SK-N-SH (cell line): ENCODE measurements around the gene RHOJ. TPM values are rescaled to one million over a fixed set of nuclear protein-coding genes. Genes with fewer than 3 reads are reported as not detected.

Experiments
- CTCF ChIA-PET: fragments of 300-600, 350-600 bp; formaldehyde crosslinking; extraction: SDS; loops from one replicate; lab custom pipeline; 2021; lab: Yijun Ruan, JAX
- POLR2A ChIA-PET: fragments of 350-600 bp; sonication (Branson Sonifier 250); formaldehyde crosslinking; extraction: SDS; loops from one replicate; lab custom pipeline; 2020; ENCODE audit warnings: antibody characterized with exemption, inconsistent platforms; lab: Yijun Ruan, JAX
- DNase-seq: peaks from one replicate; pipeline ENCODE4 v3.0.0; 2012
- H2AFZ ChIP-seq: fragments of 200-600 bp; sonication (generic); 2 replicates; pipeline ENCODE4 v1.8.1; 2016; ENCODE audit warnings: antibody characterized with exemption, mild to moderate bottlenecking, low read depth
- H3F3A ChIP-seq: fragments of 200-600 bp; sonication (generic); replicated peaks from 2 replicates; pipeline ENCODE3; 2016; ENCODE audit warnings: antibody characterized with exemption, mild to moderate bottlenecking; ENCODE audit not compliant: insufficient read depth
- H3K27ac ChIP-seq, 2 experiments: fragments of 200-500 bp in 1 of 2; fragments of 200-600 bp in 1 of 2; sonication (Bioruptor generic) in 1 of 2; sonication (generic), shearing (Covaris generic) in 1 of 2; 2 replicates each; pipeline versions ENCODE4 v1.5.1 to v1.6.1; 2014 to 2016; ENCODE audit warnings: low read depth in 2 of 2, inconsistent platforms in 1 of 2, low read length in 1 of 2, mild to moderate bottlenecking in 1 of 2, mixed read lengths in 1 of 2
- H3K27me3 ChIP-seq: fragments of 200-600 bp; sonication (generic), shearing (Covaris generic); 2 replicates; pipeline ENCODE4 v1.6.1; 2016; ENCODE audit warnings: mixed run types; ENCODE audit not compliant: insufficient read depth
- H3K36me3 ChIP-seq, 2 experiments: fragments of 200-500 bp in 1 of 2; fragments of 200-600 bp in 1 of 2; sonication (Bioruptor generic) in 1 of 2; sonication (generic) in 1 of 2; replicated peaks in 1 of 2; 2 replicates each; pipeline versions ENCODE3 to v1.5.1; 2014 to 2016; ENCODE audit warnings: low read length in 1 of 2, mild to moderate bottlenecking in 1 of 2; ENCODE audit not compliant: insufficient read depth in 2 of 2, control insufficient read depth in 1 of 2
- H3K4me1 ChIP-seq, 2 experiments: fragments of 200-500 bp in 1 of 2; fragments of 200-600 bp in 1 of 2; sonication (Bioruptor generic) in 1 of 2; sonication (generic), shearing (Covaris generic) in 1 of 2; 2 replicates each; pipeline versions ENCODE4 v1.5.1 to v1.6.1; 2014 to 2016; ENCODE audit warnings: low read depth in 1 of 2, low read length in 1 of 2, mixed run types in 1 of 2; ENCODE audit not compliant: insufficient read depth in 2 of 2, control insufficient read depth in 1 of 2
- H3K4me2 ChIP-seq: fragments of 200-600 bp; sonication (generic), shearing (Covaris generic); 2 replicates; pipeline ENCODE4 v1.6.1; 2017; ENCODE audit warnings: mixed run types
- H3K4me3 ChIP-seq, 2 experiments: fragments of 200-500 bp in 1 of 2; fragments of 200-600 bp in 1 of 2; sonication (Bioruptor generic) in 1 of 2; sonication (generic), shearing (Covaris generic) in 1 of 2; 2 replicates each; pipeline versions ENCODE4 v1.5.1 to v1.8.1; 2014 to 2016; ENCODE audit warnings: low read depth in 2 of 2, inconsistent platforms in 1 of 2, low read length in 1 of 2, mild to moderate bottlenecking in 1 of 2, mixed read lengths in 1 of 2, moderate library complexity in 1 of 2
- H3K79me2 ChIP-seq: fragments of 200-600 bp; sonication (generic); 2 replicates; pipeline ENCODE4 v1.8.1; 2017; ENCODE audit warnings: mild to moderate bottlenecking; ENCODE audit not compliant: insufficient read depth
- H3K9ac ChIP-seq: fragments of 200-600 bp; sonication (generic); 2 replicates; pipeline ENCODE4 v1.6.1; 2017; ENCODE audit warnings: mixed run types
- H3K9me2 ChIP-seq: fragments of 200-600 bp; sonication (generic); 2 replicates; pipeline ENCODE4 v1.6.1; 2017; ENCODE audit warnings: mixed run types
- H3K9me3 ChIP-seq: fragments of 200-600 bp; sonication (generic); 2 replicates; pipeline ENCODE4 v1.6.1; 2017; ENCODE audit warnings: mixed run types, mild to moderate bottlenecking, moderate library complexity
- H4K20me1 ChIP-seq: fragments of 200-600 bp; sonication (generic); 2 replicates; pipeline ENCODE4 v1.6.1; 2017; ENCODE audit warnings: mild to moderate bottlenecking, mixed run types; ENCODE audit not compliant: insufficient read depth
- CHD2 ChIP-seq: fragments of 150-350 bp; IDR thresholded peaks from 2 replicates; pipeline ENCODE4 v1.6.1; 2018; ENCODE audit warnings: low read length; ENCODE audit not compliant: partially characterized antibody
- EP300 ChIP-seq, 2 experiments: IDR thresholded peaks; 2 replicates each; pipeline versions ENCODE4 v1.4.0 to v1.6.1; 2012; ENCODE audit warnings: borderline replicate concordance in 1 of 2, low read depth in 1 of 2, low read length in 1 of 2
- FOSL2 ChIP-seq: IDR thresholded peaks from 2 replicates; pipeline ENCODE4 v1.4.0; 2012; ENCODE audit warnings: low read depth, mild to moderate bottlenecking, moderate library complexity, borderline replicate concordance
- GABPA ChIP-seq: IDR thresholded peaks from 2 replicates; pipeline ENCODE4 v1.4.0; 2012; ENCODE audit warnings: low read depth, mild to moderate bottlenecking
- JUND ChIP-seq: IDR thresholded peaks from 2 replicates; pipeline ENCODE4 v1.4.0; 2012
- MAX ChIP-seq: IDR thresholded peaks from 2 replicates; pipeline ENCODE4 v1.4.0; 2012; ENCODE audit warnings: low read depth
- MEF2A ChIP-seq: IDR thresholded peaks from 2 replicates; pipeline ENCODE4 v1.4.0; 2012; ENCODE audit warnings: low read depth, borderline replicate concordance
- NFIC ChIP-seq: IDR thresholded peaks from 2 replicates; pipeline ENCODE4 v1.4.0; 2012; ENCODE audit warnings: borderline replicate concordance
- POLR2AphosphoS5 ChIP-seq: IDR thresholded peaks from 2 replicates; pipeline ENCODE4 v1.6.1; 2012; ENCODE audit warnings: low read depth, low read length
- RAD21 ChIP-seq: IDR thresholded peaks from 2 replicates; pipeline ENCODE4 v1.6.1; 2012; ENCODE audit warnings: mild to moderate bottlenecking, low read length
- RCOR1 ChIP-seq: fragments of 150-350 bp; IDR thresholded peaks from 2 replicates; pipeline ENCODE4 v1.6.1; 2017; ENCODE audit warnings: antibody characterized with exemption, low read length
- RXRA ChIP-seq: IDR thresholded peaks from 2 replicates; pipeline ENCODE4 v1.4.0; 2012; ENCODE audit warnings: low read depth, mild to moderate bottlenecking, borderline replicate concordance
- SIN3A ChIP-seq: IDR thresholded peaks from 2 replicates; pipeline ENCODE4 v1.6.1; 2012; ENCODE audit warnings: low read depth, mild to moderate bottlenecking, low read length, moderate library complexity, borderline replicate concordance
- TCF12 ChIP-seq: IDR thresholded peaks from 2 replicates; pipeline ENCODE4 v1.4.0; 2012
- YY1 ChIP-seq: IDR thresholded peaks from 2 replicates; pipeline ENCODE4 v1.4.0; 2012; ENCODE audit warnings: low read depth, mild to moderate bottlenecking
- ZBTB33 ChIP-seq: IDR thresholded peaks from 2 replicates; pipeline ENCODE4 v1.4.0; 2012; ENCODE audit warnings: low read depth, borderline replicate concordance
- WGBS: methylation state at CpG from one replicate; pipeline ENCODE4 v1.1.6; 2017; ENCODE audit warnings: low lambda C conversion rate; 5-methylcytosine and 5-hydroxymethylcytosine counted together
- polyA plus RNA-seq, 3 experiments: library from polyadenylated mRNA; depleted of rRNA; stranded (reverse); fragments of >200 nt; gene quantifications; 2 replicates each; pipeline ENCODE4 v1.2.3, GENCODE V29; 2012
- TF ChIP-seq, protein P1 (sequence below): IDR thresholded peaks from 2 replicates; pipeline ENCODE4; 2012
- TF ChIP-seq, protein P2 (sequence below): fragments of 150-350 bp; IDR thresholded peaks from 2 replicates; pipeline ENCODE4 v1.6.1; 2017; ENCODE audit warnings: antibody characterized with exemption, low read length, low read depth, borderline replicate concordance
- TF ChIP-seq, protein P3 (sequence below): fragments of 150-350 bp; IDR thresholded peaks from 2 replicates; pipeline ENCODE4 v1.6.1; 2016; ENCODE audit warnings: mild to moderate bottlenecking, low read depth, low read length

Gene RHOJ
- polyA plus RNA-seq, 1 of the 3 experiments (the other 2 are of a cell fraction): 12.1 TPM

DNA sequence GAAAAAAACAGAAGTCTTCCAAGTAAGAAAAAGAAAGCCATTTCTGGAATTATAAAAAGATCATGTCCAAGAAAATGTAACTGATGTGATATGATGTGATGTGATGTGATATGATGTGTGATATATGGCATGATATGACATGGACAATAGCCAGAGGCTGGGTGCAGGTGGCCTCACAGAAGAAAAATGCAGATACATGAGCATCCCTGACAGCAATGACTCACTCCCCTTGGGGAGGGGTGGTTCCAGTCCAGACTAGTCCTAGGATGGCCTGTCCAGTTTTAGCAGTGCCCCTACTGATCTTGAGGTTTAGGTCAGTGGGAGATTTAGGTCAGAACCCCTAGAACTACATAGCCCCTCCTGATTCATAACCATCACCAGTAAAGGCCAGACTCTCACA lies 3.5 kb upstream of the RHOJ start:
- H2AFZ ChIP-seq: no peak overlapping the region
- no peaks in the 10 kb centered on the region for H3K9me3 ChIP-seq
- peaks cover 19% of the 10 kb centered on the region for H3F3A ChIP-seq
- peaks cover 3 to 5% of the 10 kb centered on the region in 2 experiments; a peak in 2 of 4 replicates for H3K4me1 ChIP-seq
- H3K36me3 ChIP-seq: no peaks in the 10 kb centered on the region
- H3K27ac ChIP-seq: no peak overlapping the region
- H3K4me3 ChIP-seq: no peak overlapping the region
- no peak overlapping the region for H3K4me2 ChIP-seq
- no peak overlapping the region for H3K9ac ChIP-seq
- ChIA-PET POLR2A (no interaction called here), CTCF (no interaction called here)
- no peak for DNase-seq
- H3K27me3 ChIP-seq: no peaks in the 10 kb centered on the region
- H3K9me2 ChIP-seq: no peaks in the 10 kb centered on the region
- no peak for TF ChIP-seq YY1
- peak; percentile 65; the same call in 1 of the 2 replicates for TF ChIP-seq FOSL2
- peak; percentile 75 for TF ChIP-seq TCF12
- TF ChIP-seq RCOR1: no peak
- TF ChIP-seq NFIC: peak; percentile 15; the same call in 1 of the 2 replicates
- TF ChIP-seq ZBTB33: no peak
- peak; percentile 66 for TF ChIP-seq JUND
- TF ChIP-seq, protein P1, sequence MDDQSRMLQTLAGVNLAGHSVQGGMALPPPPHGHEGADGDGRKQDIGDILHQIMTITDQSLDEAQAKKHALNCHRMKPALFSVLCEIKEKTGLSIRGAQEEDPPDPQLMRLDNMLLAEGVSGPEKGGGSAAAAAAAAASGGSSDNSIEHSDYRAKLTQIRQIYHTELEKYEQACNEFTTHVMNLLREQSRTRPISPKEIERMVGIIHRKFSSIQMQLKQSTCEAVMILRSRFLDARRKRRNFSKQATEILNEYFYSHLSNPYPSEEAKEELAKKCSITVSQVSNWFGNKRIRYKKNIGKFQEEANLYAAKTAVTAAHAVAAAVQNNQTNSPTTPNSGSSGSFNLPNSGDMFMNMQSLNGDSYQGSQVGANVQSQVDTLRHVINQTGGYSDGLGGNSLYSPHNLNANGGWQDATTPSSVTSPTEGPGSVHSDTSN: peak; percentile 82
- no peaks in the 10 kb centered on the region for H4K20me1 ChIP-seq
- 0 out of 2 replicates have a peak, but pooled peaks cover 3% of the 10 kb centered on the region for H3K79me2 ChIP-seq

- no peak overlapping the region for H3K4me3 ChIP-seq
- ChIA-PET CTCF (no interaction called here), POLR2A (no interaction called here)
- H2AFZ ChIP-seq: no peak overlapping the region
- TF ChIP-seq CHD2: no peak
- no peak for TF ChIP-seq RAD21
- TF ChIP-seq POLR2AphosphoS5: no peak
- TF ChIP-seq NFIC: no peak
- TF ChIP-seq RXRA: no peak
- no peak for TF ChIP-seq MEF2A
- TF ChIP-seq FOSL2: no peak
- TF ChIP-seq EP300 (IDR thresholded peaks at IDR 0.05; ENCODE audit: borderline replicate concordance in 1 of 2, low read depth in 1 of 2, low read length in 1 of 2): no peak
- no peak for TF ChIP-seq JUND
- TF ChIP-seq, protein P1: no peak
- TF ChIP-seq, protein P2, sequence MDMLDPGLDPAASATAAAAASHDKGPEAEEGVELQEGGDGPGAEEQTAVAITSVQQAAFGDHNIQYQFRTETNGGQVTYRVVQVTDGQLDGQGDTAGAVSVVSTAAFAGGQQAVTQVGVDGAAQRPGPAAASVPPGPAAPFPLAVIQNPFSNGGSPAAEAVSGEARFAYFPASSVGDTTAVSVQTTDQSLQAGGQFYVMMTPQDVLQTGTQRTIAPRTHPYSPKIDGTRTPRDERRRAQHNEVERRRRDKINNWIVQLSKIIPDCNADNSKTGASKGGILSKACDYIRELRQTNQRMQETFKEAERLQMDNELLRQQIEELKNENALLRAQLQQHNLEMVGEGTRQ: no peak
- TF ChIP-seq SIN3A: no peak
- TF ChIP-seq RCOR1: no peak
- no peak for TF ChIP-seq MAX
- no peak for TF ChIP-seq GABPA
- TF ChIP-seq ZBTB33: no peak
- TF ChIP-seq, protein P3, sequence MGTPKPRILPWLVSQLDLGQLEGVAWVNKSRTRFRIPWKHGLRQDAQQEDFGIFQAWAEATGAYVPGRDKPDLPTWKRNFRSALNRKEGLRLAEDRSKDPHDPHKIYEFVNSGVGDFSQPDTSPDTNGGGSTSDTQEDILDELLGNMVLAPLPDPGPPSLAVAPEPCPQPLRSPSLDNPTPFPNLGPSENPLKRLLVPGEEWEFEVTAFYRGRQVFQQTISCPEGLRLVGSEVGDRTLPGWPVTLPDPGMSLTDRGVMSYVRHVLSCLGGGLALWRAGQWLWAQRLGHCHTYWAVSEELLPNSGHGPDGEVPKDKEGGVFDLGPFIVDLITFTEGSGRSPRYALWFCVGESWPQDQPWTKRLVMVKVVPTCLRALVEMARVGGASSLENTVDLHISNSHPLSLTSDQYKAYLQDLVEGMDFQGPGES: no peak
- no peaks in the 10 kb centered on the region for H3K27me3 ChIP-seq
- peaks cover 23% of the 10 kb centered on the region for H3K79me2 ChIP-seq
- H3K9me3 ChIP-seq: no peaks in the 10 kb centered on the region
- no peaks in the 10 kb centered on the region for H3K36me3 ChIP-seq
- H3K4me2 ChIP-seq: peak overlapping the region; percentile 85; the same call in 1 of the 2 replicates
- WGBS: 47% methylated on average over 2 of the region's 2 CpGs
- peaks cover 3 to 5% of the 10 kb centered on the region in 2 experiments; a peak in 2 of 4 replicates for H3K4me1 ChIP-seq
- H3K9me2 ChIP-seq: no peaks in the 10 kb centered on the region
- peak overlapping the region in 1 of 2 experiments; percentile 94; a peak in 2 of 4 replicates for H3K27ac ChIP-seq
- H4K20me1 ChIP-seq: no peaks in the 10 kb centered on the region
- H3K9ac ChIP-seq: 0 out of 2 replicates have a peak overlapping the region, but pooled peaks have one; percentile 56
- peaks cover 19% of the 10 kb centered on the region for H3F3A ChIP-seq
- no peak for DNase-seq
These were observed 1.2 kb upstream of the RHOJ start for GRCh38 chr14:63203015-63203414.
